Measurements from ENCODE around the gene CFAP99. TPM values are rescaled to one million over a fixed set of nuclear protein-coding genes. Genes with fewer than 3 reads are reported as not detected.
A peak's percentile ranks its signal among the peaks of the same experiment; 100 is the strongest.

The CFAP99 gene
- total RNA-seq, 1 donor from 2014 or later: 0.17 TPM

- DNase-seq: no peak
Measured at GRCh38 chr4:2472187-2472586, 53.4 kb downstream of the CFAP99 start.

- DNase-seq: no peak
Measured at GRCh38 chr4:2478229-2478628, 59.5 kb downstream of the CFAP99 start.

GRCh38 chr4:2480649-2481048 is 61.9 kb downstream of the CFAP99 start:
- no peak for DNase-seq

- no peak for DNase-seq
Measured at GRCh38 chr4:2482192-2482591, 63.4 kb downstream of the CFAP99 start.

GRCh38 chr4:2482693-2483092 is 63.9 kb downstream of the CFAP99 start:
- peak; percentile 81 for DNase-seq

- DNase-seq: no peak
Measured at GRCh38 chr4:2483237-2483636, 64.5 kb downstream of the CFAP99 start.

GRCh38 chr4:2484185-2484584 is 65.4 kb downstream of the CFAP99 start:
- DNase-seq: no peak

- peak; percentile 76 for DNase-seq
Measured at GRCh38 chr4:2484993-2485392, 66.2 kb downstream of the CFAP99 start.

- no peak for DNase-seq
Measured at GRCh38 chr4:2485956-2486355, 67.2 kb downstream of the CFAP99 start.

GRCh38 chr4:2486981-2487380 is 68.2 kb downstream of the CFAP99 start:
- no peak for DNase-seq

GRCh38 chr4:2487632-2488031 is 68.9 kb downstream of the CFAP99 start:
- DNase-seq: no peak

- no peak for DNase-seq
Measured at GRCh38 chr4:2489081-2489805, 70.5 kb downstream of the CFAP99 start.

GRCh38 chr4:2489841-2490552 is 71.2 kb downstream of the CFAP99 start:
- peak; percentile 44 for DNase-seq

GRCh38 chr4:2492970-2493369 is 74.2 kb downstream of the CFAP99 start:
- no peak for DNase-seq

- no peak for DNase-seq
Measured at GRCh38 chr4:2494992-2495391, 76.2 kb downstream of the CFAP99 start.

- DNase-seq: no peak
Measured at GRCh38 chr4:2497324-2497723, 78.6 kb downstream of the CFAP99 start.

- no peak for DNase-seq
Measured at GRCh38 chr4:2497931-2498330, 79.2 kb downstream of the CFAP99 start.

GRCh38 chr4:2500547-2500946 is 81.8 kb downstream of the CFAP99 start:
- DNase-seq: no peak

GRCh38 chr4:2501034-2501594 is 82.4 kb downstream of the CFAP99 start:
- DNase-seq: no peak

GRCh38 chr4:2503809-2504208 is 85.1 kb downstream of the CFAP99 start:
- DNase-seq: no peak

- DNase-seq: no peak
Measured at GRCh38 chr4:2507259-2507658, 88.5 kb downstream of the CFAP99 start.

GRCh38 chr4:2507855-2508254 is 89.1 kb downstream of the CFAP99 start:
- DNase-seq: no peak

GRCh38 chr4:2510351-2511259 is 91.8 kb downstream of the CFAP99 start:
- DNase-seq: no peak

Measured in dermis blood vessel endothelial cell (primary cell).